Activated T-cell treated with anti-CD3 and anti-CD28 coated beads, Interleukin-2, amount 50 U/mL, for 72 hours (primary cell): Measurements from ENCODE around the gene KCNIP4. TPM values are rescaled to one million over a fixed set of nuclear protein-coding genes. Genes with fewer than 3 reads are reported as not detected.
A peak's percentile ranks its signal among the peaks of the same experiment; 100 is the strongest.

ENCODE experiments used
- ATAC-seq, 2 donors: fragments of 150-1000 bp; cut with Tn5 transposase; replicated peaks in 1 of 2; 2 replicates each; pipeline ENCODE4 v1.10.0; 2021; ENCODE audit warnings: moderate library complexity in 2 of 2, mild to moderate bottlenecking in 1 of 2
- DNase-seq, 2 donors: peaks; one replicate each; pipeline ENCODE4 v3.0.0; 2021 to 2022; ENCODE audit warnings: mixed read lengths in 1 of 2
- H3K27ac Mint-ChIP-seq: one replicate; pipeline ENCODE4 v1.8.0; 2022; ENCODE audit warnings: mild to moderate bottlenecking, moderate library complexity, mixed read lengths
- H3K27me3 Mint-ChIP-seq: one replicate; pipeline ENCODE4 v1.8.0; 2022; ENCODE audit warnings: low read depth, mixed read lengths
- H3K36me3 Mint-ChIP-seq, 2 donors: one replicate each; pipeline ENCODE4 v1.8.0; 2022; ENCODE audit warnings: mixed read lengths in 2 of 2, mild to moderate bottlenecking in 1 of 2; ENCODE audit not compliant: insufficient read depth in 2 of 2
- H3K4me1 Mint-ChIP-seq: one replicate; pipeline ENCODE4 v1.8.0; 2022; ENCODE audit warnings: low read depth, mixed read lengths
- H3K4me3 Mint-ChIP-seq, 2 donors: one replicate each; pipeline ENCODE4 v1.8.0; 2022; ENCODE audit warnings: mild to moderate bottlenecking in 2 of 2, mixed read lengths in 2 of 2, moderate library complexity in 2 of 2
- H3K9me3 Mint-ChIP-seq, 2 donors: one replicate each; pipeline ENCODE4 v1.8.0; 2022; ENCODE audit warnings: mixed read lengths in 2 of 2
- total RNA-seq, 2 donors: library from RNA; stranded (reverse); gene quantifications; one replicate each; pipeline ENCODE4 v1.2.3, GENCODE V29; 2022

The KCNIP4 gene
- total RNA-seq, 2 donors from 2014 or later = not detected

DNA sequence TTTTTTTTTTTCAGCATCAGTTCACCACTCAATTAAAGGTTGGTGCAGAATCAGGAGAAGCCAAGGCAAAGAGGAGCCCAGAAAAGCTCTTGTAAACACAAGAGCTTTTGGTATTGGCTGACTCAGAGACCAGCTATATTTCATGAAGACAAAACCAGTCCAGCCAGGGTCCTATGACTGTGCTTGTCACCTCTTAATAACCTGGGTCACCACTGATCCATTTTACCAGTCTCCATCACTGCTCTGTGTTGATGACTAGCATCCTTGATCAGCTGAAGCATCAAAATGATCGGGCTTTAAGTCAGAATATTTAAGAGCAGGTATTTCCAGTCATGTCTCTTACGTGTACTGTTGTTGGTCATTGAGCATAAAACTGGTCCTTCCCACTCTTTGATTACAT, 1010.4 kb downstream of the KCNIP4 start:
- H3K9me3 Mint-ChIP-seq = peaks cover 3 to 5% of the 10 kb centered on the region in 2 donors
- H3K27me3 Mint-ChIP-seq = no peaks in the 10 kb centered on the region
- H3K4me1 Mint-ChIP-seq = no peaks in the 10 kb centered on the region
- no peak overlapping the region for H3K4me3 Mint-ChIP-seq
- H3K27ac Mint-ChIP-seq = no peak overlapping the region
- DNase-seq (no peak), ATAC-seq (no peak)
- no peaks in the 10 kb centered on the region for H3K36me3 Mint-ChIP-seq

DNA sequence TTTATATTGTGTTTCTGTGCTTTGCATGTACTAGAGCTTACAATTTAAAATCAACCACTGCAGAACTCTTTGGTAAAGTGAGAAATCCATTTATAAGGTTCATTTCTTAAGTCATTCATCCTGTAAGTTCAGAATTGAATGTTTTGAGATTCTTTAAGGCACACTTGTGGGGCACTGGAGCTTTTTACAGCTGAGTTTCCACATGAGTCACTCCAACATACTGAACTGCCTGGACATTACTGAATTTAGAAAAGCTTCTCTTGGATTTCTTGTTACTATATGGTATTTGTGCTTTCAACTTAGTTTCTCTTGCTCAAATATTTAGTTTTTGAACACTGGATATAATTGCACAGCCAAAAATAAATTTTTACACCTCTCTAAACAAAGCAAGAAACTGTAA, 1022.0 kb downstream of the KCNIP4 start:
- H3K4me3 Mint-ChIP-seq = no peak overlapping the region
- no peak overlapping the region for H3K27ac Mint-ChIP-seq
- no peaks in the 10 kb centered on the region for H3K36me3 Mint-ChIP-seq
- peaks cover 0 to 2% of the 10 kb centered on the region in 2 donors for H3K9me3 Mint-ChIP-seq
- ATAC-seq = no peak
- H3K27me3 Mint-ChIP-seq = no peaks in the 10 kb centered on the region
- DNase-seq = no peak
- H3K4me1 Mint-ChIP-seq = no peaks in the 10 kb centered on the region

DNA sequence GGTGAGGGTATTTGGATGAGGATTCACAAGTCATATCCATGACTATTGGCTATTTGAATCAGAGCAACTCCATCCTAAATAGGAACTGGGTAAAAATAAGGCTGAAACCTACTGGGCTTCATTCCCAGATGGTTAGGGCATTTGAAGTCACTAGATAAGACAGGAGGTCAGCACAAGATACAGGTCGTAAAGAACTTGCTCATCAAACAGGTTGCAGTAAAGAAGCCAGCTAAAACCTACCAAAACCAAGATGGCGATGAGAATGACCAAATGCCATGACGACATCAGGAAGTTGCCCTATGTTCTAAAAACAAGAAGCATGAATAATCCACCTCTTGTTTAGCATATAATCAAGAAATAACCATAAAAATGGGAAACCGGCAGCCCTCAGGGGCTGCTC, 1023.4 kb downstream of the KCNIP4 start:
- Mint-ChIP-seq H3K4me3 (no peak overlapping the region), H3K27me3 (no peaks in the 10 kb centered on the region), H3K9me3 (peaks cover 4 to 5% of the 10 kb centered on the region in 2 donors), H3K36me3 (no peaks in the 10 kb centered on the region), H3K4me1 (no peaks in the 10 kb centered on the region), H3K27ac (no peak overlapping the region)
- ATAC-seq (no peak), DNase-seq (no peak)

DNA sequence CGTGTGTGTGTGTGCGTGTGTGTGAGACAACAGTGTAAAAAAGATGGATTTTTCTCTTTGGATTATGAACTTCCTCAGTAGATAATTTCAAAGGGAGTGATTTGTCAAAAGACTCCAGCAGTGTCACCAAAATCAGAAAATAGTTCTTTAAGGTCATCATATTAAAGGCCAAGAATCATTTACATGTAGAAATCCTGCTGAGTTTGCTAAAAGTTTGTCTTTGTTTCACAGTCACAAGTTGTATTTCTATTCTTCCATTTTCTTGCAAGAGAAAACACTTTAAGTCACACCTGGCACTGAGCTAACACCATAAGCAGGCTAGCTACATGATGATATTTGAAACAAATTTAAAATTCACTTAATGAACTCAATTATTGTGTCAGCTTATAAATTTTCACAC, 1025.6 kb downstream of the KCNIP4 start:
- Mint-ChIP-seq H3K27ac (no peak overlapping the region), H3K36me3 (no peaks in the 10 kb centered on the region), H3K27me3 (no peaks in the 10 kb centered on the region), H3K4me1 (no peaks in the 10 kb centered on the region), H3K4me3 (no peak overlapping the region), H3K9me3 (peaks cover 4 to 7% of the 10 kb centered on the region in 2 donors)
- no peak for ATAC-seq
- no peak for DNase-seq

DNA sequence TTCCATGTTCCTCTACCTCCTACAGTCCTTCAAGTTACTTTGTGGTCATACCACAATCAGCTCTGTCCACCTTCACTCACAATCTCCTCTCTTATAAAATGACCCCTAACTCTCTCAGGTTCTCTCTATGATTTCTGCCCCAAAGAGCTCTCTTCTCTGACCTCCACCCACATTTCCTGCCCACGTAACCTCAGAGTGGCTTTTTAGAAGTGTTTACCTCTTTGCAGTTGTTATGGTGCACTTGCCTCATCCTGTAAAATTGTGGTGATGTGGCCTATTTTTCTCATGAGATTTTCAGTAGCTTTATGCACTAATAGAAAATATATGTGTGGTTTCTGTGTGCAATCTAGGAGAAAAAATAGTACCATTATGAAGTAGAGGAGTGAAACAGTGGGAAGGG, 1032.5 kb downstream of the KCNIP4 start:
- peak in 1 of 2 donors; percentile 8 for DNase-seq
- Mint-ChIP-seq H3K27me3 (no peaks in the 10 kb centered on the region), H3K4me3 (peak overlapping the region in 1 of 2 donors; percentile 9), H3K4me1 (no peaks in the 10 kb centered on the region), H3K9me3 (peaks cover 3 to 5% of the 10 kb centered on the region in 2 donors), H3K36me3 (no peaks in the 10 kb centered on the region), H3K27ac (peak overlapping the region; percentile 16)
- ATAC-seq = peak in 1 of 2 donors; percentile 39

DNA sequence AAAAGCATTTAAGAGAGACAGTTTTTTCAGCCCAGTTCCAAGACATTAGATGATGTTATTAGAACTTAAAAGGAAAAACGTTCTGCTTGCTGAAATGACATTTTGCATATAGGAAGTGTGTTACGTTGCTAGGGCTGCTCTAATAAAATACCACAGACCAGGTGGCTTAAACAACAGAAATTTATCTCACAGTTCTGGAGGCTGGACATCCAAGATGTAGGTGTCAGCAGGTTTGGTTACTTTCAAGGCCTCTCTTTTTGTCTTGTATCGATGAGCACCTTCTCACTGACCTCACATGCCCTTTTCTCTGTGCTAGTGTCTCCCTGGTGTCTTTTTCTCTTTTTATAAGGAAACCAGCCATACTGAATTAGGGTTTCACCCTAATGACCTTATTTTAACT, 1043.6 kb downstream of the KCNIP4 start:
- ATAC-seq (no peak), DNase-seq (no peak)
- Mint-ChIP-seq H3K27ac (no peak overlapping the region), H3K36me3 (no peaks in the 10 kb centered on the region), H3K4me3 (no peak overlapping the region), H3K9me3 (no peaks in the 10 kb centered on the region), H3K27me3 (no peaks in the 10 kb centered on the region), H3K4me1 (no peaks in the 10 kb centered on the region)

DNA sequence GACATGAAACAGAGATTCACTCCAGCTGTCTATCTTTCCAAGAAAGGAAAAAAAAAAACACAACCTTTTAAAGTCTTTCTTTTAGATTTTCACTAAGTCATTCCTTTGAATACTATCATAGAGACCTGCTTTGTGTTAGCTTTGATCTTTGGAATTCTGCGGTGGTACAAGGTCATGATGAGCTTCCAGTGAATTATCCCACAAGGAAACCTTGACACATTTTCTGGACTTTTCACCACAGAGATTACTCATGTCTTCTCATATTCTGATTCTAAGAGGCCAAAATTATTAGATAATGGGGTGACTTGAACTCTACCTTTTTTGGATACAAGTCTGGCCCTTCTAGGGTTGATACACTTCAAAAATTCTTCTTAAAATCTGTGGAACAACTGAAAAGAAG, 1046.7 kb downstream of the KCNIP4 start:
- no peaks in the 10 kb centered on the region for H3K4me1 Mint-ChIP-seq
- H3K36me3 Mint-ChIP-seq = no peaks in the 10 kb centered on the region
- no peak overlapping the region for H3K27ac Mint-ChIP-seq
- H3K27me3 Mint-ChIP-seq = no peaks in the 10 kb centered on the region
- H3K9me3 Mint-ChIP-seq = no peaks in the 10 kb centered on the region
- DNase-seq (no peak), ATAC-seq (no peak)
- H3K4me3 Mint-ChIP-seq = no peak overlapping the region

DNA sequence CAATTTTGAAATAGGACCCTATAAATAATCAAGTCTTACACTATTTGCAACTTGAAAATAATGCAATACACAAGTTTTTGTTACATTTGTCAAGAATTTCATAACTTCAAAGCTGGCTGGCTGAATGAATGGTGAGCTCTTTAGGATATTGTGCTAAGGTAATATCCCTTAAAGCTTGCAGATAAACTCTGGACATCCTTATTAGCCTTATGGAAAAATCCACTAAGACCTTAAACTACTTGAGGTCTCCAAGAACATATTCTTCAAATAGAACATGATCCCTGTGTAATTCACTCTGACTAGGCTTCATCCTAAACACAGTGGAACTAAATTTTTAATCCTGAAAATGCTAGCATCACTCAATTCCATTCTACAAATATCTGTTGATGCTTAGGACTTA, 1049.0 kb downstream of the KCNIP4 start:
- no peak overlapping the region for H3K4me3 Mint-ChIP-seq
- ATAC-seq = no peak
- H3K27ac Mint-ChIP-seq = no peak overlapping the region
- no peaks in the 10 kb centered on the region for H3K36me3 Mint-ChIP-seq
- peaks cover 0 to 2% of the 10 kb centered on the region in 2 donors for H3K9me3 Mint-ChIP-seq
- DNase-seq = no peak
- H3K27me3 Mint-ChIP-seq = no peaks in the 10 kb centered on the region
- no peaks in the 10 kb centered on the region for H3K4me1 Mint-ChIP-seq

DNA sequence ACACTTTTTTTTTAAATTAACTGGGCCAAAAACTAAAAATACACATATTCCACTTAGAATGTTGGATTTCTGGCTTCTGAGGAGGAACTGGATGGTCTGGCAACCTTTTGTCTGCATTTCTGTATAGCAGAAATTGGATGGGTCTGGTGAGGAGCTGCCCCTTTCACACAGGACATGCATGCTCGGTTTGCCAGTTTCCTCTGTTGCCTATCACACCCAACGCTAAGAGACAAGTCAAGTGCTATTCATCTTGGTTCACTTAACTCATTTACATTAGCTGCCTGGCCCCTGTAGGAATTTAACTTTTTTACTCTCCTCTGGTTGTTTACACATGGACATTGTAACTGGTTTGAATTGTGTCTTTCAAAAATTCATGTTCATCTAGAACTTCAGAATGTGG, 1052.6 kb downstream of the KCNIP4 start:
- H3K9me3 Mint-ChIP-seq = peaks cover 0 to 2% of the 10 kb centered on the region in 2 donors
- ATAC-seq = no peak
- no peaks in the 10 kb centered on the region for H3K4me1 Mint-ChIP-seq
- no peak overlapping the region for H3K27ac Mint-ChIP-seq
- H3K27me3 Mint-ChIP-seq = no peaks in the 10 kb centered on the region
- DNase-seq = no peak
- no peak overlapping the region for H3K4me3 Mint-ChIP-seq
- no peaks in the 10 kb centered on the region for H3K36me3 Mint-ChIP-seq

DNA sequence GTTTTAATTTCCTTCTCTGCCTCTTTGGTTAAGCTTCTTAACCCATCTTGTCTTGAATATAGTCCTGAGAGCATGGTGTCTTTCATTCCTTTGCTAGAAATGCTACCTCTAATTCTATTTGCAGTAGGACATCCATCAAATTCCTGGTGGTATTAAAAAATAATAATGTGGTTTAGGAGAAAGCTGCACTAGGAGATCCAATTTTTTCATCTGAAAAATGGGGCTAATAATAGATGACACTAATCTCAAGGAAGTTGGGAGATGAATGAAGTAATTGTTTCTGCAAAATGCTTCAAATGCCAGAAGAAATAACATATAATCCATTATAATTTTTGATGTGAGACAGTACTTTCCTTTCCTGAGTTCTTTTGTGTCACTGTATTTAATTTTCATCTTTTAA, 1053.4 kb downstream of the KCNIP4 start:
- Mint-ChIP-seq H3K4me3 (no peak overlapping the region), H3K27me3 (no peaks in the 10 kb centered on the region), H3K36me3 (no peaks in the 10 kb centered on the region), H3K27ac (no peak overlapping the region), H3K4me1 (no peaks in the 10 kb centered on the region), H3K9me3 (peaks cover 0 to 2% of the 10 kb centered on the region in 2 donors)
- DNase-seq (no peak), ATAC-seq (no peak)

DNA sequence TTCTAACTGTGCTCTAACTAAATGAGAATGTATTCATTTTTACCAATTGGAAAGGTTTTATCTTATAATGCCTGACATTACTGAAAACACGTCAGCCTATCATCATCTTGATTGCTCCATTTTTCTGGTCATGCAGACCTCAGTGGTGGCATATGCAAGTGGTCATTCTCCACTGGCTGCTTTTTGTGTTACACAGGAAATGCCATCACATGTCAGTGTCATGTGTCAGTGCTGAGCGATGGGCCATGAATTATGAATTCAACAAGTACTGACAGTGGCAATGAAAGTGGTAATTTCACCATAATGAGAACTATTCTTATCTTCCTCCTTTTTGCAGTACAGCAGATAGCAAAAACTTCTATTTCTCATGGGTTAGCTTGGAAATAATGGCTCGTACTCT, 1057.8 kb downstream of the KCNIP4 start:
- Mint-ChIP-seq H3K4me1 (no peaks in the 10 kb centered on the region), H3K36me3 (no peaks in the 10 kb centered on the region), H3K4me3 (no peak overlapping the region), H3K27me3 (no peaks in the 10 kb centered on the region), H3K27ac (no peak overlapping the region), H3K9me3 (peaks cover 1 to 6% of the 10 kb centered on the region in 2 donors)
- DNase-seq (no peak), ATAC-seq (no peak)

DNA sequence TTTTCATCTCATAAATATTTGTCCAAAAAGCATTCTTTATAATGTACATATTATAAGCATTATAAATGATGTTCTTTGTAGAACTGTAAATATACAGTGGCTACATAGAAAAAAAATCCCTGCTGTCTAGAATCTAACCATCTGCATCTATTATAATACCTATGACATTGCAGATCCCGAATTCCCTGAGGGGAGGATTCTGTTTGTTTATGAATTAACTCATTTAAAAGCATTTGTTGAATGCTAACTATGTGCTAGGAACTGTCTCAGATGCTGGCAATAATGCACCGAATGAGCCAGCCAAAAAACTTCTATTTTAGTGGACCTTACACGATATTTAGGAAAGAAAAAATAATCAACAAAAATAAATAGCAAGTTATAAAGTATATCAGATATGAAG, 1058.7 kb downstream of the KCNIP4 start:
- H3K27me3 Mint-ChIP-seq = no peaks in the 10 kb centered on the region
- no peak overlapping the region for H3K4me3 Mint-ChIP-seq
- ATAC-seq (no peak), DNase-seq (no peak)
- H3K4me1 Mint-ChIP-seq = no peaks in the 10 kb centered on the region
- no peaks in the 10 kb centered on the region for H3K36me3 Mint-ChIP-seq
- peaks cover 1 to 4% of the 10 kb centered on the region in 2 donors for H3K9me3 Mint-ChIP-seq
- H3K27ac Mint-ChIP-seq = no peak overlapping the region

DNA sequence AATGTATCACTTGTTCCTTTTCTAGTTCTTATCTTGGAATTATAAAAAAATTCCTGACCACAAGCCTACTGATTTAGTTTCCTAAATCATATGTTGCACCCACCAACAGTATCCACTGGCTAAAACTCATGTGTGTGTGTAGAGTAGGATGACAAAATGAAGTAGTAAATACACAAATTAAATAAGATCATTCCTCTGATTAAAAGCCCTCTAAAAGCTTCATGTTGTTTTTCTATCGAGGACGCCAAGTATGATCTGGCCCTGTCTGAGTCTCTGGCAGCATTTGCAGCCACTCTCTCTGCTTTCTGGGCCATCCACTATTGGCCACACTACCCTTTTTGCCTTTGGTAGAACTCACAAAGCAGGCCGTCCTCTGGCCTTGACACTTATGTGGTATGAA, 1064.9 kb downstream of the KCNIP4 start:
- H3K9me3 Mint-ChIP-seq = peaks cover 2 to 5% of the 10 kb centered on the region in 2 donors
- no peak for DNase-seq
- ATAC-seq = no peak
- H3K27me3 Mint-ChIP-seq = no peaks in the 10 kb centered on the region
- no peak overlapping the region for H3K4me3 Mint-ChIP-seq
- H3K36me3 Mint-ChIP-seq = no peaks in the 10 kb centered on the region
- H3K4me1 Mint-ChIP-seq = no peaks in the 10 kb centered on the region
- no peak overlapping the region for H3K27ac Mint-ChIP-seq

DNA sequence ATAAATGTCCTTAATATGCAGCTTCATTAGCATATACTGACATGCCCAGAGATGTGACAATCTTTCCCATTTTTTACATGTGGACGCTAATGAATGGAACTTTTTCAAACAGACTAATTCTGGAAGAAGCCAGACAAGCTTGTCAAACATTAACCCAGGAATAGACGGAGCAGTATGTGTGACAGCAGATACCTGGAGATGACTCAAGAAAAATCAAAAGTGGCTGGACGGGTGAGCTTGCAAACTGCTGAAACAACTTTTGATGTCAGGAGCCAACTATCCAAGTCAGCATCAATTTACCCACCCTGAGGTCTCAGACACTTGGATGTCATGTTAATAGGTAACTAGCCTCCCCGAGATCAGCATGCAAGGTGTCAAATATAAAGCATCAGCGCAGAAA, 1065.3 kb downstream of the KCNIP4 start:
- Mint-ChIP-seq H3K36me3 (peaks cover 0 to 1% of the 10 kb centered on the region in 2 donors), H3K9me3 (peaks cover 2 to 8% of the 10 kb centered on the region in 2 donors), H3K27ac (no peak overlapping the region), H3K4me1 (no peaks in the 10 kb centered on the region), H3K27me3 (no peaks in the 10 kb centered on the region), H3K4me3 (no peak overlapping the region)
- no peak for ATAC-seq
- DNase-seq = no peak
